NCI-H82 (cell line): Measurements from ENCODE around the gene VCAN.

Experiments used
- DNase-seq: peaks from one replicate; lab custom pipeline; 2025; lab: John Stamatoyannopoulos, UW

The VCAN gene

GRCh38 chr5:83564069-83564749 lies 92.7 kb downstream of the VCAN start:
- peak; percentile 63 for DNase-seq

- no peak for DNase-seq
These were observed 96.2 kb downstream of the VCAN start for GRCh38 chr5:83567741-83568140.

GRCh38 chr5:83568186-83568585 lies 96.6 kb downstream of the VCAN start:
- DNase-seq, result no peak

GRCh38 chr5:83570916-83571315 lies 99.4 kb downstream of the VCAN start:
- no peak for DNase-seq

GRCh38 chr5:83572271-83572670 lies 100.7 kb downstream of the VCAN start:
- no peak for DNase-seq

- DNase-seq, result no peak
These were observed 104.8 kb downstream of the VCAN start for GRCh38 chr5:83576341-83576740.

- no peak for DNase-seq
These were observed 105.6 kb downstream of the VCAN start for GRCh38 chr5:83577036-83577636.

GRCh38 chr5:83583859-83584258 lies 112.3 kb downstream of the VCAN start:
- DNase-seq, result no peak

- no peak for DNase-seq
These were observed 115.6 kb downstream of the VCAN start for GRCh38 chr5:83586874-83587776.

GRCh38 chr5:83589786-83590185 lies 118.2 kb downstream of the VCAN start:
- no peak for DNase-seq

- no peak for DNase-seq
These were observed 119.4 kb downstream of the VCAN start for GRCh38 chr5:83590966-83591365.

- DNase-seq, result no peak
These were observed 123.7 kb downstream of the VCAN start for GRCh38 chr5:83595217-83595616.

- peak; percentile 59 for DNase-seq
These were observed 136.6 kb downstream of the VCAN start for GRCh38 chr5:83608122-83608521.

GRCh38 chr5:83614841-83615240 lies 143.3 kb downstream of the VCAN start:
- no peak for DNase-seq

GRCh38 chr5:83628360-83628759 lies 156.8 kb downstream of the VCAN start:
- DNase-seq, result no peak
